Neural cell (in vitro differentiated cells): ENCODE measurements around the gene PTK6. TPM values are rescaled to one million over a fixed set of nuclear protein-coding genes. Genes with fewer than 3 reads are reported as not detected.

Experiments used
- H2AFZ ChIP-seq: fragments of 200-600, 300-800 bp; sonication (generic), shearing (Covaris generic); 2 replicates; pipeline ENCODE4 v1.6.0; 2014; ENCODE audit warnings: low read depth, mild to moderate bottlenecking, antibody characterized with exemption, low read length, moderate library complexity
- H3F3A ChIP-seq: fragments of 200-600 bp; shearing (Covaris generic); 2 replicates; pipeline ENCODE4 v1.6.1; 2016; ENCODE audit warnings: mild to moderate bottlenecking, moderate library complexity, mixed read lengths, antibody characterized with exemption, low read length; ENCODE audit not compliant: insufficient read depth, poor library complexity, severe bottlenecking
- H3K27ac ChIP-seq: fragments of 200-600, 300-800 bp; sonication (generic), shearing (Covaris generic); 2 replicates; pipeline ENCODE4 v1.5.1; 2014; ENCODE audit warnings: mild to moderate bottlenecking, low read length, moderate library complexity
- H3K27me3 ChIP-seq: fragments of 300-800, 200-600 bp; sonication (generic), shearing (Covaris generic); 2 replicates; pipeline ENCODE4 v1.6.0; 2014; ENCODE audit warnings: mild to moderate bottlenecking, low read depth, low read length, moderate library complexity; ENCODE audit not compliant: insufficient read depth
- H3K36me3 ChIP-seq: fragments of 300-800, 200-600 bp; sonication (generic), shearing (Covaris generic); 2 replicates; pipeline ENCODE4 v1.5.1; 2014; ENCODE audit warnings: mild to moderate bottlenecking, antibody characterized with exemption, low read length, moderate library complexity; ENCODE audit not compliant: insufficient read depth
- H3K4me2 ChIP-seq: fragments of 300-800, 200-600 bp; sonication (generic), shearing (Covaris generic); 2 replicates; pipeline ENCODE4 v1.6.0; 2014; ENCODE audit warnings: mild to moderate bottlenecking, low read length
- H3K4me3 ChIP-seq: fragments of 300-800, 200-600 bp; sonication (generic), shearing (Covaris generic); 2 replicates; pipeline ENCODE4 v1.5.1; 2014; ENCODE audit warnings: mild to moderate bottlenecking, low read length, moderate library complexity
- H3K79me2 ChIP-seq: fragments of 200-600 bp; shearing (Covaris generic); replicated peaks from 2 replicates; pipeline ENCODE4 v1.6.0; 2014; ENCODE audit warnings: mild to moderate bottlenecking, low read length, moderate library complexity; ENCODE audit not compliant: insufficient read depth
- H3K9ac ChIP-seq: fragments of 300-800, 200-600 bp; sonication (generic), shearing (Covaris generic); 2 replicates; pipeline ENCODE4 v1.6.1; 2016; ENCODE audit warnings: mild to moderate bottlenecking, low read length, mixed read lengths
- H3K9me2 ChIP-seq: fragments of 200-600 bp; shearing (Covaris generic); 2 replicates; pipeline ENCODE4 v1.6.1; 2016; ENCODE audit warnings: mild to moderate bottlenecking, low read length, mixed read lengths; ENCODE audit not compliant: insufficient read depth
- H3K9me3 ChIP-seq: fragments of 200-600, 300-800 bp; sonication (generic), shearing (Covaris generic); 2 replicates; pipeline ENCODE4 v1.6.1; 2016; ENCODE audit warnings: mild to moderate bottlenecking, mixed run types, low read length, moderate library complexity, mixed read lengths
- H4K20me1 ChIP-seq: fragments of 200-600 bp; shearing (Covaris generic); 2 replicates; pipeline ENCODE4 v1.6.1; 2016; ENCODE audit warnings: mild to moderate bottlenecking, mixed run types; ENCODE audit not compliant: insufficient read depth
- CTCF ChIP-seq: fragments of 450-650 bp; IDR thresholded peaks from 2 replicates; pipeline ENCODE4 v1.5.1; 2014; ENCODE audit warnings: antibody characterized with exemption, mild to moderate bottlenecking, moderate library complexity; ENCODE audit not compliant: poor library complexity, severe bottlenecking
- EP300 ChIP-seq: fragments of 450-650 bp; conservative IDR thresholded peaks from 2 replicates; pipeline ENCODE4 v1.6.1; 2014; ENCODE audit warnings: antibody characterized with exemption, mild to moderate bottlenecking, moderate library complexity; ENCODE audit not compliant: poor library complexity, severe bottlenecking
- EZH2 ChIP-seq: fragments of 200-600, 300-800 bp; shearing (Covaris generic), sonication (generic); IDR thresholded peaks from 2 replicates; pipeline ENCODE4 v1.6.1; 2014; ENCODE audit warnings: antibody characterized with exemption, low read length, borderline replicate concordance, mild to moderate bottlenecking; ENCODE audit not compliant: insufficient read depth, poor library complexity, severe bottlenecking
- MXI1 ChIP-seq: fragments of 450-650 bp; conservative IDR thresholded peaks from 2 replicates; pipeline ENCODE4 v1.6.1; 2014; ENCODE audit warnings: antibody characterized with exemption, mild to moderate bottlenecking; ENCODE audit not compliant: poor library complexity, severe bottlenecking
- POLR2AphosphoS5 ChIP-seq: IDR thresholded peaks from 2 replicates; pipeline ENCODE4 v1.6.1; 2012
- RAD21 ChIP-seq: fragments of 450-650 bp; conservative IDR thresholded peaks from 2 replicates; pipeline ENCODE4 v1.6.1; 2014; ENCODE audit warnings: antibody characterized with exemption, mild to moderate bottlenecking, moderate library complexity
- REST ChIP-seq: IDR thresholded peaks from 2 replicates; pipeline ENCODE4 v1.6.1; 2012; ENCODE audit warnings: borderline replicate concordance
- SMC3 ChIP-seq: fragments of 450-650 bp; conservative IDR thresholded peaks from 2 replicates; pipeline ENCODE4 v1.6.1; 2014; ENCODE audit warnings: antibody characterized with exemption, mild to moderate bottlenecking, moderate library complexity; ENCODE audit not compliant: poor library complexity
- TAF1 ChIP-seq: IDR thresholded peaks from 2 replicates; pipeline ENCODE4 v1.6.1; 2012; ENCODE audit warnings: low read depth
- polyA plus RNA-seq: library from polyadenylated mRNA; depleted of rRNA; stranded (reverse); fragments of >200 nt; gene quantifications from 2 replicates; pipeline ENCODE4 v1.2.3, GENCODE V29; 2014

Gene PTK6
- polyA plus RNA-seq, 1 donor from 2014 or later = not detected

- Histone ChIP-seq H3K9ac (no peak overlapping the region), H3K9me2 (no peaks in the 10 kb centered on the region), H3K27ac (no peak overlapping the region), H3K4me2 (no peak overlapping the region), H3F3A (no peaks in the 10 kb centered on the region), H4K20me1 (no peaks in the 10 kb centered on the region), H3K79me2 (no peaks in the 10 kb centered on the region), H3K27me3 (no peaks in the 10 kb centered on the region), H2AFZ (no peak overlapping the region), H3K4me3 (no peak overlapping the region), H3K36me3 (no peaks in the 10 kb centered on the region), H3K9me3 (no peaks in the 10 kb centered on the region)
- TF ChIP-seq TAF1 (no peak), POLR2AphosphoS5 (peak; percentile 31)
Observed at GRCh38 chr20:63531686-63532448, 5.3 kb downstream of the PTK6 start.

GRCh38 chr20:63530788-63531160, 6.4 kb downstream of the PTK6 start:
- no peaks in the 10 kb centered on the region for H4K20me1 ChIP-seq

More at GRCh38 chr20:63530788-63531160, 6.4 kb downstream of the PTK6 start:
- Histone ChIP-seq H3K4me2 (no peak overlapping the region), H3K9me3 (no peaks in the 10 kb centered on the region), H3K9ac (no peak overlapping the region), H3K79me2 (no peaks in the 10 kb centered on the region), H3K27ac (no peak overlapping the region), H3K27me3 (no peaks in the 10 kb centered on the region), H3K9me2 (no peaks in the 10 kb centered on the region), H3F3A (no peaks in the 10 kb centered on the region), H3K36me3 (no peaks in the 10 kb centered on the region), H3K4me3 (no peak overlapping the region), H2AFZ (no peak overlapping the region)
- TF ChIP-seq EZH2 = no peak
- TF ChIP-seq CTCF = no peak
- no peak for TF ChIP-seq REST
- no peak for TF ChIP-seq SMC3
- no peak for TF ChIP-seq EP300
- TF ChIP-seq TAF1 = no peak
- no peak for TF ChIP-seq RAD21
- no peak for TF ChIP-seq POLR2AphosphoS5
- TF ChIP-seq MXI1 = no peak
